SU-DHL-6 (cell line): ENCODE data around the gene KDELR1.

Experiments
- H2AFZ ChIP-seq: fragments of 200-600 bp; sonication (generic); 2 replicates; pipeline ENCODE4 v1.6.1; 2014; ENCODE audit warnings: low read depth, mild to moderate bottlenecking, moderate library complexity, mixed read lengths, antibody characterized with exemption, low read length; ENCODE audit not compliant: severe bottlenecking
- H3F3A ChIP-seq: fragments of 200-600 bp; shearing (Covaris generic); 2 replicates; pipeline ENCODE4 v1.6.0; 2016; ENCODE audit warnings: antibody characterized with exemption, mild to moderate bottlenecking; ENCODE audit not compliant: insufficient read depth
- H3K27ac ChIP-seq: fragments of 200-600 bp; sonication (generic); 2 replicates; pipeline ENCODE4 v1.5.1; 2016; ENCODE audit warnings: low read depth, mild to moderate bottlenecking, low read length, moderate library complexity, mixed read lengths
- H3K27me3 ChIP-seq: fragments of 200-600 bp; sonication (generic), shearing (Covaris generic); 2 replicates; pipeline ENCODE4 v1.6.0; 2014; ENCODE audit warnings: mild to moderate bottlenecking, low read length
- H3K36me3 ChIP-seq: fragments of 200-600 bp; sonication (generic); 2 replicates; pipeline ENCODE4 v1.6.1; 2014; ENCODE audit warnings: mild to moderate bottlenecking, low read length, mixed read lengths
- H3K4me2 ChIP-seq: fragments of 300-600, 200-600 bp; shearing (Covaris generic), sonication (generic); 2 replicates; pipeline ENCODE4 v1.6.0; 2014; ENCODE audit warnings: low read length, low read depth, mild to moderate bottlenecking; ENCODE audit not compliant: poor library complexity, severe bottlenecking
- H3K4me3 ChIP-seq: fragments of 200-600 bp; sonication (generic); 2 replicates; pipeline ENCODE4 v1.5.1; 2014; ENCODE audit warnings: antibody characterized with exemption, low read length, mild to moderate bottlenecking, mixed read lengths; ENCODE audit not compliant: insufficient read depth, poor library complexity, severe bottlenecking
- H3K79me2 ChIP-seq: fragments of 200-600 bp; sonication (generic); 2 replicates; pipeline ENCODE4 v1.6.1; 2014; ENCODE audit warnings: mild to moderate bottlenecking, low read length, moderate library complexity; ENCODE audit not compliant: insufficient read depth
- H3K9ac ChIP-seq: fragments of 200-600 bp; sonication (generic); 2 replicates; pipeline ENCODE4 v1.7.0; 2014; ENCODE audit warnings: mild to moderate bottlenecking, low read length
- H3K9me2 ChIP-seq: fragments of 200-600 bp; sonication (generic); replicated peaks from 2 replicates; pipeline ENCODE4 v1.6.1; 2014; ENCODE audit warnings: low read length; ENCODE audit not compliant: insufficient read depth
- H3K9me3 ChIP-seq: fragments of 200-600 bp; sonication (generic); 2 replicates; pipeline ENCODE4 v1.6.1; 2014; ENCODE audit warnings: low read length, mixed read lengths; ENCODE audit not compliant: insufficient read depth
- H4K20me1 ChIP-seq: fragments of 200-600 bp; sonication (generic); 2 replicates; pipeline ENCODE4 v1.6.1; 2014; ENCODE audit warnings: low read depth, mild to moderate bottlenecking, antibody characterized with exemption, low read length, moderate library complexity, mixed read lengths
- CTCF ChIP-seq: fragments of 200-600 bp; sonication (generic); IDR thresholded peaks from one replicate; pipeline ENCODE4 v1.5.1; 2017; ENCODE audit warnings: antibody characterized with exemption, mild to moderate bottlenecking, low read length, moderate library complexity; ENCODE audit not compliant: insufficient read depth, poor library complexity, severe bottlenecking
- EZH2phosphoT487 ChIP-seq: fragments of 200-600 bp; sonication (generic), shearing (Covaris generic); conservative IDR thresholded peaks from 2 replicates; pipeline ENCODE4 v1.6.1; 2018; ENCODE audit warnings: mild to moderate bottlenecking, antibody characterized with exemption, low read length, moderate library complexity, mixed read lengths

The KDELR1 gene

GRCh38 chr19:48342841-48343540 lies 48.4 kb downstream of the KDELR1 start:
- H3K9me2 ChIP-seq = no peaks in the 10 kb centered on the region
- H4K20me1 ChIP-seq = no peaks in the 10 kb centered on the region
- no peak overlapping the region for H2AFZ ChIP-seq
- H3K4me2 ChIP-seq = no peak overlapping the region
- no peaks in the 10 kb centered on the region; the same call in 1 of the 2 replicates for H3F3A ChIP-seq
- no peak for TF ChIP-seq CTCF
- no peak for TF ChIP-seq EZH2phosphoT487
- no peaks in the 10 kb centered on the region for H3K27me3 ChIP-seq
- H3K36me3 ChIP-seq = no peaks in the 10 kb centered on the region
- H3K79me2 ChIP-seq = no peaks in the 10 kb centered on the region
- no peak overlapping the region for H3K9ac ChIP-seq
- H3K4me3 ChIP-seq = no peak overlapping the region
- H3K9me3 ChIP-seq = no peaks in the 10 kb centered on the region
- no peak overlapping the region for H3K27ac ChIP-seq

DNA sequence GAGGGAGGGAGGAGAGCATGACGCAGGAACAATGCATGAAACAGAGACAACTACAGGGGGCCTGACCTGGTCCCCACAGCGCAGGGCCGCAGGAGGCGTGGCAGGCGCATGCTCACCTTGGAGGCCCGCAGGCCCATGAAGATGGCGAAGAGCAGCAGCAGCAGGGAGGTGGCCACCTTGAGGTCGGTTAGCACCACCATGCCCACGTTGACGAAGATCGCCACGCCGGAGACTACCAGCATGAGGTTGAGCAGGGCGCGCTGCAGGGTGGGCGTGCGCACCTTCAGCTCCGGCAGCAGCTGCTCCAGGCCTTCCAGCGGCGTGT lies 49.0 kb downstream of the KDELR1 start:
- no peaks in the 10 kb centered on the region for H3K36me3 ChIP-seq

DNA sequence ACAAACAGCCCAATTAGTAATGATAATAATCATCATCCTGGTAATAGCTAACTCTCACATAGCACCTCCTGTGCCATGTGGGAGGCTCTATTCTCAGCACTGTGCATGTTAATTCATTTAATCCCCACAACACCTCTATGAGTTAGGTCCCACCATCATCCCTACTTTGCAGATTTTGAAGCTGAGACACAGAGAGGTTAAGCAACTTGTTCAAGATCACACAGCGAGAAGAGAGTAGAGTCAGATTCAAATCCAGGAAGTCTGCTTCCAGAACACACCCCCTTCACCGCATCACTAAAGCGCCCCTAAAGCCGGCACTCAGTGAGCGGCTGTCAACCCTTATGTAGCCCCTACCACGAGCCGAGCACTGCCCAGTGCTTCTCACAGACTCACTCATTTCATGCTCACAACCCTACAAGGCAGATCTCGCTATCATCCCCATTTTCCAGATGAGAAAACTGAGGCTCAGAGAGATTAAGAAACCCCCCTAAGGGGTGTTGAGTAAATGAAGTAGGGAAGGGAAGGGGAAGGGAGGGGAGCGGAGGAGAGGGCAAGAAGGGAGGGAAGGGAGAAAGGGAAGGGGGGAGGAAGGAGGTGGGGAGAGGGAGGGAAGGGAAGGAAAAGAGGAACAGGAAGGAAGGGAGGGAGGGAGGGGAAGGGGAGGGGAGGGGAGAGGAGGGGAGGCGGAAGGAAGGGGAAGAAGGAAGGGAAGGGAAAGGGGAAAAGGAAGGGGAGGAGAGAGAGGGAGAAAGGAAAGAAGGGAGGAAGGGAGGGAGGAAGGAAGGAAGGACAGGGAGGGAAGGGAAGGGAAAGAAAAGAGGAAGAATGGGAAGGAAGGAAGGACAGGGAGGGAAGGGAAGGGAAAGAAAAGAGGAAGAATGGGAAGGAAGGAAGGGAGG lies 49.6 kb downstream of the KDELR1 start:
- H3K27me3 ChIP-seq = no peaks in the 10 kb centered on the region
- H3K27ac ChIP-seq = no peak overlapping the region
- H3K36me3 ChIP-seq = no peaks in the 10 kb centered on the region
- H3F3A ChIP-seq = no peaks in the 10 kb centered on the region; the same call in 1 of the 2 replicates
- H3K9me2 ChIP-seq = no peaks in the 10 kb centered on the region
- no peak overlapping the region for H3K4me2 ChIP-seq
- no peak overlapping the region for H3K4me3 ChIP-seq
- H3K9me3 ChIP-seq = no peaks in the 10 kb centered on the region
- TF ChIP-seq EZH2phosphoT487 (no peak), CTCF (no peak)
- H3K79me2 ChIP-seq = no peaks in the 10 kb centered on the region
- no peak overlapping the region for H3K9ac ChIP-seq
- H2AFZ ChIP-seq = no peak overlapping the region
- no peaks in the 10 kb centered on the region for H4K20me1 ChIP-seq

More for the DNA sequence above, 49.0 kb downstream of the KDELR1 start:
- Histone ChIP-seq H3K4me3 (no peak overlapping the region), H2AFZ (no peak overlapping the region), H3F3A (no peaks in the 10 kb centered on the region; the same call in 1 of the 2 replicates), H3K79me2 (no peaks in the 10 kb centered on the region), H3K9ac (no peak overlapping the region), H4K20me1 (no peaks in the 10 kb centered on the region), H3K27ac (no peak overlapping the region), H3K27me3 (no peaks in the 10 kb centered on the region), H3K4me2 (no peak overlapping the region), H3K9me3 (no peaks in the 10 kb centered on the region), H3K9me2 (no peaks in the 10 kb centered on the region)
- no peak for TF ChIP-seq EZH2phosphoT487
- no peak for TF ChIP-seq CTCF
